Trophoblast cell (in vitro differentiated cells and primary cell): ENCODE data around the gene MIPOL1.
A peak's percentile ranks its signal among the peaks of the same experiment; 100 is the strongest.

ENCODE experiments used
- DNase-seq, 2 donors: peaks; one replicate each; pipeline ENCODE4 v3.0.0-alpha.2; 2016
- H2AFZ ChIP-seq: 2 replicates; pipeline ENCODE4 v1.6.1; 2013; ENCODE audit warnings: low read length, moderate library complexity, mild to moderate bottlenecking; ENCODE audit not compliant: insufficient read depth, poor library complexity
- H2AK5ac ChIP-seq: 2 replicates; pipeline ENCODE4 v1.6.1; 2013; ENCODE audit warnings: mild to moderate bottlenecking, low read length
- H2BK120ac ChIP-seq: 2 replicates; pipeline ENCODE4 v1.6.1; 2013; ENCODE audit warnings: low read length, mild to moderate bottlenecking, moderate library complexity; ENCODE audit not compliant: insufficient read depth, poor library complexity
- H2BK12ac ChIP-seq: 2 replicates; pipeline ENCODE4 v1.6.1; 2013; ENCODE audit warnings: mild to moderate bottlenecking, low read length, moderate library complexity
- H2BK5ac ChIP-seq: 2 replicates; pipeline ENCODE4 v1.6.1; 2013; ENCODE audit warnings: low read length, low read depth, moderate library complexity, mild to moderate bottlenecking; ENCODE audit not compliant: poor library complexity
- H3K14ac ChIP-seq: 2 replicates; pipeline ENCODE4 v1.6.1; 2013; ENCODE audit warnings: mild to moderate bottlenecking, low read length
- H3K18ac ChIP-seq: 2 replicates; pipeline ENCODE4 v1.6.1; 2013; ENCODE audit warnings: mild to moderate bottlenecking, low read length
- H3K23ac ChIP-seq: 2 replicates; pipeline ENCODE4 v1.6.1; 2013; ENCODE audit warnings: low read length
- H3K27ac ChIP-seq: 2 replicates; pipeline ENCODE4 v1.5.1; 2013; ENCODE audit warnings: low read depth, mild to moderate bottlenecking, inconsistent platforms, low read length, moderate library complexity
- H3K27me3 ChIP-seq: 2 replicates; pipeline ENCODE4 v1.6.1; 2013; ENCODE audit warnings: inconsistent platforms, mild to moderate bottlenecking, low read length, moderate library complexity; ENCODE audit not compliant: insufficient read depth
- H3K36me3 ChIP-seq, 2 experiments: 1 replicate in 1 of 2; 2 replicates in 1 of 2; pipeline ENCODE4 v1.6.1; 2013; ENCODE audit warnings: low read length in 2 of 2, mild to moderate bottlenecking in 2 of 2, moderate library complexity in 1 of 2; ENCODE audit not compliant: insufficient read depth in 2 of 2, control insufficient read depth in 1 of 2
- H3K4ac ChIP-seq: 2 replicates; pipeline ENCODE4 v1.6.1; 2013; ENCODE audit warnings: low read depth, mild to moderate bottlenecking, low read length, moderate library complexity
- H3K4me1 ChIP-seq, 2 experiments: 1 replicate in 1 of 2; 2 replicates in 1 of 2; pipeline ENCODE4 v1.6.1; 2013; ENCODE audit warnings: low read length in 2 of 2, mild to moderate bottlenecking in 2 of 2, moderate library complexity in 1 of 2; ENCODE audit not compliant: insufficient read depth in 2 of 2, control insufficient read depth in 1 of 2
- H3K4me2 ChIP-seq: 2 replicates; pipeline ENCODE4 v1.6.1; 2013; ENCODE audit warnings: inconsistent platforms, mild to moderate bottlenecking, low read length, moderate library complexity
- H3K4me3 ChIP-seq: 2 replicates; pipeline ENCODE4 v1.5.1; 2013; ENCODE audit warnings: mild to moderate bottlenecking, low read depth, low read length, inconsistent platforms
- H3K79me1 ChIP-seq: one replicate; pipeline ENCODE4 v1.6.1; 2013; ENCODE audit warnings: low read length
- H3K79me2 ChIP-seq: 2 replicates; pipeline ENCODE4 v1.6.1; 2013; ENCODE audit warnings: low read length, mild to moderate bottlenecking; ENCODE audit not compliant: control insufficient read depth, insufficient read depth, poor library complexity
- H3K9ac ChIP-seq: 2 replicates; pipeline ENCODE4 v1.6.1; 2013; ENCODE audit warnings: mild to moderate bottlenecking, low read length
- H3K9me3 ChIP-seq: 2 replicates; pipeline ENCODE4 v1.6.1; 2013; ENCODE audit warnings: low read depth, mild to moderate bottlenecking, control low read depth, inconsistent platforms, low read length; ENCODE audit not compliant: insufficient read depth
- H4K12ac ChIP-seq: 2 replicates; pipeline ENCODE4 v1.6.1; 2013; ENCODE audit warnings: low read depth, mild to moderate bottlenecking, low read length, moderate library complexity
- H4K8ac ChIP-seq: 2 replicates; pipeline ENCODE4 v1.6.1; 2013; ENCODE audit warnings: low read depth, mild to moderate bottlenecking, low read length, moderate library complexity
- H4K91ac ChIP-seq: one replicate; pipeline ENCODE4 v1.6.1; 2013; ENCODE audit warnings: low read depth, mild to moderate bottlenecking, low read length, moderate library complexity
- WGBS: extraction: QIAGEN DNeasy Blood & Tissue Kit; methylation state at CpG from one replicate; pipeline ENCODE4 v1.1.7; 2013; ENCODE audit warnings: missing lambda C conversion rate; ENCODE audit not compliant: insufficient read length, insufficient coverage; ENCODE audit errors: extremely low coverage; 5-methylcytosine and 5-hydroxymethylcytosine counted together

MIPOL1 gene

DNA sequence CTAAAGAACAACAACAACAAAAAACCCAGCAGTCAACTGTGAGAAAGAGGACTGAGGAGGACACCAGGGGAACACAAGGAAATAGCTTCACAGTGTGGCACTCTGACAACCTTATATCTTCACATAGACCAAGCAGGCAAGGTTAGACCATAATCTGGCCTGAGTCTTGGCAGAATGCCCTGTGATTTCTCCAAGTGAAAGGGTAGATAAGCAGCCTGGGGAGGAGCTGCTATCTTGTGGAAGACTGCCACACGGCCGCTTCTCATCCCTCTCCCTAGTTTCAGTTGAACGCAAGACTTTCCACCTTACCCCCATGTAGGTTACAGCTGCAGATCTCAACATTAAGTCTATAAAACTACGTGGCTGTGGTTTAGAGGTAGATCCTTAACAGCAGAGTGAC lies 29.0 kb upstream of the MIPOL1 start:
- Histone ChIP-seq H3K4ac (no peak overlapping the region), H2AFZ (no peak overlapping the region), H3K36me3 (no peaks in the 10 kb centered on the region), H3K27ac (no peak overlapping the region), H3K9me3 (no peaks in the 10 kb centered on the region), H3K4me1 (no peaks in the 10 kb centered on the region), H4K12ac (no peak overlapping the region), H3K23ac (no peak overlapping the region), H3K79me2 (peaks cover 6% of the 10 kb centered on the region), H3K4me2 (no peak overlapping the region), H3K18ac (no peak overlapping the region), H2AK5ac (no peak overlapping the region), H3K9ac (no peak overlapping the region), H3K14ac (no peak overlapping the region), H4K8ac (no peak overlapping the region), H2BK5ac (no peak overlapping the region), H2BK12ac (no peak overlapping the region), H2BK120ac (no peak overlapping the region), H3K79me1 (peaks cover 6% of the 10 kb centered on the region), H4K91ac (no peak overlapping the region), H3K4me3 (no peak overlapping the region), H3K27me3 (no peaks in the 10 kb centered on the region)
- WGBS = no CpG with 5 or more reads among the region's 4 CpGs
- no peak for DNase-seq

- no peak overlapping the region for H3K4me3 ChIP-seq
- WGBS = no CpG with 5 or more reads among the region's 8 CpGs
- no peak overlapping the region for H4K8ac ChIP-seq
Measured at GRCh38 chr14:37170237-37170636, 27.5 kb upstream of the MIPOL1 start.

GRCh38 chr14:37170993-37171392 lies 26.7 kb upstream of the MIPOL1 start:
- Histone ChIP-seq H3K4me1 (no peaks in the 10 kb centered on the region), H3K23ac (no peak overlapping the region), H3K14ac (no peak overlapping the region), H2AK5ac (no peak overlapping the region), H3K4me3 (no peak overlapping the region), H3K4me2 (no peak overlapping the region), H3K9me3 (no peaks in the 10 kb centered on the region), H2BK120ac (no peak overlapping the region), H3K27me3 (no peaks in the 10 kb centered on the region), H2BK5ac (no peak overlapping the region), H3K79me1 (peaks cover 6% of the 10 kb centered on the region), H3K18ac (no peak overlapping the region), H4K8ac (no peak overlapping the region), H3K4ac (no peak overlapping the region), H2BK12ac (no peak overlapping the region), H3K27ac (no peak overlapping the region), H3K79me2 (peaks cover 6% of the 10 kb centered on the region), H4K91ac (no peak overlapping the region), H3K36me3 (no peaks in the 10 kb centered on the region), H3K9ac (no peak overlapping the region), H2AFZ (no peak overlapping the region), H4K12ac (no peak overlapping the region)
- whole genome bisulfite sequencing = no CpG with 5 or more reads among the region's 10 CpGs
- DNase-seq = no peak

More at GRCh38 chr14:37170237-37170636, 27.5 kb upstream of the MIPOL1 start:
- Histone ChIP-seq H3K27ac (no peak overlapping the region), H3K4me2 (no peak overlapping the region), H4K91ac (no peak overlapping the region), H3K4me1 (no peaks in the 10 kb centered on the region), H2BK12ac (no peak overlapping the region), H4K12ac (no peak overlapping the region), H3K79me2 (peaks cover 6% of the 10 kb centered on the region), H3K9ac (no peak overlapping the region), H3K79me1 (peaks cover 6% of the 10 kb centered on the region), H3K4ac (no peak overlapping the region), H2BK120ac (no peak overlapping the region), H3K14ac (no peak overlapping the region), H2AFZ (no peak overlapping the region), H3K18ac (no peak overlapping the region), H3K27me3 (no peaks in the 10 kb centered on the region), H3K36me3 (no peaks in the 10 kb centered on the region), H3K9me3 (no peaks in the 10 kb centered on the region), H2AK5ac (no peak overlapping the region), H3K23ac (no peak overlapping the region), H2BK5ac (no peak overlapping the region)
- no peak for DNase-seq

- Histone ChIP-seq H3K4me3 (peak overlapping the region; percentile 79), H2BK120ac (no peak overlapping the region), H4K91ac (no peak overlapping the region), H3K14ac (no peak overlapping the region), H2AFZ (peak overlapping the region; percentile 46), H3K23ac (no peak overlapping the region), H3K9me3 (no peaks in the 10 kb centered on the region), H3K79me1 (peaks cover 6% of the 10 kb centered on the region), H3K36me3 (no peaks in the 10 kb centered on the region), H3K27me3 (no peaks in the 10 kb centered on the region), H3K18ac (no peak overlapping the region), H4K12ac (no peak overlapping the region), H2BK12ac (no peak overlapping the region), H3K4me1 (no peaks in the 10 kb centered on the region), H3K27ac (no peak overlapping the region), H4K8ac (peak overlapping the region; percentile 29), H3K4me2 (peak overlapping the region; percentile 88), H3K4ac (no peak overlapping the region), H3K79me2 (peaks cover 6% of the 10 kb centered on the region), H2AK5ac (no peak overlapping the region), H2BK5ac (peak overlapping the region; percentile 7), H3K9ac (no peak overlapping the region)
- DNase-seq = no peak
- no CpG with 5 or more reads among the region's 6 CpGs for WGBS
Measured at GRCh38 chr14:37171678-37172023, 26.1 kb upstream of the MIPOL1 start.
